GM12874 (cell line): ENCODE measurements around the gene RASL10B.

Experiments used
- CTCF ChIP-seq: IDR thresholded peaks from 2 replicates; pipeline ENCODE4 v1.5.1; 2011; ENCODE audit warnings: low read depth, mild to moderate bottlenecking, control low read depth, low read length, moderate library complexity; ENCODE audit not compliant: insufficient read depth

Gene RASL10B, protein sequence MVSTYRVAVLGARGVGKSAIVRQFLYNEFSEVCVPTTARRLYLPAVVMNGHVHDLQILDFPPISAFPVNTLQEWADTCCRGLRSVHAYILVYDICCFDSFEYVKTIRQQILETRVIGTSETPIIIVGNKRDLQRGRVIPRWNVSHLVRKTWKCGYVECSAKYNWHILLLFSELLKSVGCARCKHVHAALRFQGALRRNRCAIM

GRCh38 chr17:35731239-35731916 is at the start of gene RASL10B:
Gene RASL10B (plus strand): TSS chr17:35731639. CDS start chr17:35735185, 3,546 bp downstream.
- no peak for TF ChIP-seq CTCF

DNA sequence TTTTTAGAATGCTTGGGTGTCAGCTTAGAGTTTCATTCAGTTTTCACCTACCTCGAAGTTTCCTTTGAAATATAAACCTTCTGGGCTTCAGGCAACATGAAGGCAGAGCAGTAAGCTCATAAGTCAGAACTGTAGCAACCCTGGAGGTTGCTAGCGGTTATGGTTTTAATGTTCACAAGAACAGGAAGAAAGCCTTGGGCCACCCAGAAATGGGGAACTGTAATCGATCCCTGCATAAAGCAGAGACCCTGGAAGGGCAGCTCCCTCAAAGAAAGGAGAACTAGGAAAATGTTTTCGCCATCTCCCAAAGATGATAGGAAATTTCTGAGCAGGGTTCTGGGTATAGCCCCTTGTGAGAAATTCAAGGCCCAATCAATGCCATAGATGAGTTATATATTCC is 47.8 kb upstream of the RASL10B start:
- no peak for TF ChIP-seq CTCF

- TF ChIP-seq CTCF: no peak
Measured at GRCh38 chr17:35684055-35684802, 47.2 kb upstream of the RASL10B start.

- no peak for TF ChIP-seq CTCF
Measured at GRCh38 chr17:35692512-35693210, 38.8 kb upstream of the RASL10B start.

GRCh38 chr17:35693662-35694061 is 37.8 kb upstream of the RASL10B start:
- TF ChIP-seq CTCF: no peak

GRCh38 chr17:35694906-35695305 is 36.5 kb upstream of the RASL10B start:
- TF ChIP-seq CTCF: no peak

- no peak for TF ChIP-seq CTCF
Measured at GRCh38 chr17:35695613-35696012, 35.8 kb upstream of the RASL10B start.
